Glomerular visceral epithelial cell (primary cell): ENCODE results near the gene ACVR1.

Experiments
- DNase-seq: peaks from one replicate; pipeline ENCODE4 v3.0.0-alpha.2; 2016; ENCODE audit errors: extremely low spot score

Gene ACVR1

GRCh38 chr2:157856187-157856515 lies 20.0 kb downstream of the ACVR1 start:
- DNase-seq = no peak

GRCh38 chr2:157853820-157854219 lies 22.3 kb downstream of the ACVR1 start:
- DNase-seq = no peak

- no peak for DNase-seq
Observed at GRCh38 chr2:157853211-157853610, 22.9 kb downstream of the ACVR1 start.

GRCh38 chr2:157849591-157849990 lies 26.5 kb downstream of the ACVR1 start:
- no peak for DNase-seq

- DNase-seq = no peak
Observed at GRCh38 chr2:157848213-157848612, 27.9 kb downstream of the ACVR1 start.

GRCh38 chr2:157845081-157845480 lies 31.0 kb downstream of the ACVR1 start:
- no peak for DNase-seq

GRCh38 chr2:157843935-157844334 lies 32.2 kb downstream of the ACVR1 start:
- DNase-seq = no peak

GRCh38 chr2:157843081-157843480 lies 33.0 kb downstream of the ACVR1 start:
- peak; percentile 26 for DNase-seq

- no peak for DNase-seq
Observed at GRCh38 chr2:157842106-157842879, 33.8 kb downstream of the ACVR1 start.

- no peak for DNase-seq
Observed at GRCh38 chr2:157841485-157841884, 34.6 kb downstream of the ACVR1 start.

- peak; percentile 85 for DNase-seq
Observed at GRCh38 chr2:157840568-157841156, 35.5 kb downstream of the ACVR1 start.

- DNase-seq = no peak
Observed at GRCh38 chr2:157839822-157840221, 36.3 kb downstream of the ACVR1 start.

- DNase-seq = peak; percentile 35
Observed at GRCh38 chr2:157839162-157839801, 36.8 kb downstream of the ACVR1 start.

- peak; percentile 73 for DNase-seq
Observed at GRCh38 chr2:157838442-157839161, 37.5 kb downstream of the ACVR1 start.

- peak; percentile 46 for DNase-seq
Observed at GRCh38 chr2:157837851-157838441, 38.2 kb downstream of the ACVR1 start.

GRCh38 chr2:157836531-157836930 lies 39.6 kb downstream of the ACVR1 start:
- no peak for DNase-seq

GRCh38 chr2:157835425-157835824 lies 40.7 kb downstream of the ACVR1 start:
- DNase-seq = no peak

- DNase-seq = no peak
Observed at GRCh38 chr2:157835006-157835405, 41.1 kb downstream of the ACVR1 start.

GRCh38 chr2:157833721-157834120 lies 42.4 kb downstream of the ACVR1 start:
- DNase-seq = no peak

- no peak for DNase-seq
Observed at GRCh38 chr2:157831573-157832315, 44.4 kb downstream of the ACVR1 start.
